HepG2 (cell line): ENCODE data around the gene ZSCAN31. TPM values are rescaled to one million over a fixed set of nuclear protein-coding genes. Genes with fewer than 3 reads are reported as not detected.

Experiments used
- CBFB ChIP-seq: sonication (generic); formaldehyde crosslinking; IDR thresholded peaks from 2 replicates; pipeline ENCODE4 v1.4.0; 2020; ENCODE audit warnings: missing genetic modification reagents
- EZH2 ChIP-seq: conservative IDR thresholded peaks from 2 replicates; pipeline ENCODE4 v1.6.1; 2012; ENCODE audit warnings: mild to moderate bottlenecking, low read depth, low read length, moderate library complexity
- FIP1L1 ChIP-seq: fragments of 200-400 bp; formaldehyde crosslinking; IDR thresholded peaks from 2 replicates; pipeline ENCODE4 v1.6.1; 2018; ENCODE audit warnings: low read depth, mild to moderate bottlenecking, low read length, moderate library complexity, borderline replicate concordance; ENCODE audit not compliant: insufficient read depth
- GTF2F1 ChIP-seq: fragments of 150-350 bp; IDR thresholded peaks from 2 replicates; pipeline ENCODE4 v1.6.1; 2014; ENCODE audit warnings: low read length
- SIN3B ChIP-seq: fragments of 150-350 bp; IDR thresholded peaks from 2 replicates; pipeline ENCODE4 v1.6.1; 2014; ENCODE audit warnings: low read length
- SP140L ChIP-seq: sonication (generic); formaldehyde crosslinking; IDR thresholded peaks from 2 replicates; pipeline ENCODE4 v1.4.0; 2020; ENCODE audit warnings: missing genetic modification reagents, borderline replicate concordance
- TBX2 ChIP-seq: sonication (generic); formaldehyde crosslinking; IDR thresholded peaks from 2 replicates; pipeline ENCODE4 v1.5.0; 2020; ENCODE audit warnings: missing genetic modification reagents, mild to moderate bottlenecking, borderline replicate concordance
- ZNF350 ChIP-seq: sonication (generic); formaldehyde crosslinking; IDR thresholded peaks from 2 replicates; pipeline ENCODE4 v1.4.0; 2020; ENCODE audit warnings: mild to moderate bottlenecking, low read depth, missing genetic modification reagents, borderline replicate concordance
- ZNF556 ChIP-seq: sonication (generic); formaldehyde crosslinking; IDR thresholded peaks from 2 replicates; pipeline ENCODE4 v1.4.0; 2020; ENCODE audit warnings: mild to moderate bottlenecking, missing genetic modification reagents, borderline replicate concordance
- ZNF672 ChIP-seq: sonication (generic); formaldehyde crosslinking; IDR thresholded peaks from 2 replicates; pipeline ENCODE4 v1.8.1; 2022; ENCODE audit warnings: missing genetic modification reagents
- ZNF749 ChIP-seq: sonication (generic); formaldehyde crosslinking; IDR thresholded peaks from 2 replicates; pipeline ENCODE4 v1.8.0; 2022; ENCODE audit warnings: mild to moderate bottlenecking, missing genetic modification reagents, moderate library complexity, borderline replicate concordance
- ZNF780A ChIP-seq: sonication (generic); formaldehyde crosslinking; IDR thresholded peaks from 2 replicates; pipeline ENCODE4 v1.8.0; 2022; ENCODE audit warnings: mild to moderate bottlenecking, missing genetic modification reagents, moderate library complexity
- ZNF788 ChIP-seq: sonication (generic); formaldehyde crosslinking; IDR thresholded peaks from 2 replicates; pipeline ENCODE4 v1.5.0; 2020; ENCODE audit warnings: mild to moderate bottlenecking, missing genetic modification reagents, borderline replicate concordance
- ZNF891 ChIP-seq: sonication (generic); formaldehyde crosslinking; IDR thresholded peaks from 2 replicates; pipeline ENCODE4 v1.5.0; 2020; ENCODE audit warnings: mild to moderate bottlenecking, missing genetic modification reagents
- polyA plus RNA-seq, 8 experiments: library from polyadenylated mRNA; depleted of rRNA in 3 of 8; stranded (reverse) in 7 of 8; unstranded in 1 of 8; fragments of >200 nt; fragmentation: Illumina TruSeq in 4 of 8; extraction: Trizol in 4 of 8; gene quantifications; 2 replicates each; pipeline versions ENCODE4 v1.2.1 to v1.2.3, GENCODE V29; 2011 to 2016; ENCODE audit warnings: low read depth in 4 of 8, missing spikeins in 1 of 8, mixed read lengths in 1 of 8; ENCODE audit not compliant: insufficient read depth in 1 of 8
- total RNA-seq, 5 experiments: library from RNA; depleted of rRNA; stranded (reverse); fragments of >200 nt; fragmentation: Illumina TruSeq; extraction: Trizol; gene quantifications; 2 replicates each; pipeline ENCODE4 v1.2.3, GENCODE V29; 2016; ENCODE audit warnings: low read depth in 1 of 5
- TF ChIP-seq, protein P1 (sequence below): sonication (generic); formaldehyde crosslinking; IDR thresholded peaks from 2 replicates; pipeline ENCODE4 v1.4.0; 2020; ENCODE audit warnings: mild to moderate bottlenecking, missing genetic modification reagents
- TF ChIP-seq, protein P2 (sequence below): sonication (generic); formaldehyde crosslinking; IDR thresholded peaks from 2 replicates; pipeline ENCODE4 v1.8.0; 2023; ENCODE audit warnings: mild to moderate bottlenecking, missing genetic modification reagents
- TF ChIP-seq, protein P3 (sequence below): sonication (generic); formaldehyde crosslinking; IDR thresholded peaks from 2 replicates; pipeline ENCODE4 v1.4.0; 2020; ENCODE audit warnings: mild to moderate bottlenecking, missing genetic modification reagents
- TF ChIP-seq, protein P4 (sequence below): sonication (generic); formaldehyde crosslinking; IDR thresholded peaks from 2 replicates; pipeline ENCODE4 v1.8.1; 2023; ENCODE audit warnings: missing genetic modification reagents, mild to moderate bottlenecking, borderline replicate concordance
- TF ChIP-seq, protein P5 (sequence below): sonication (generic); formaldehyde crosslinking; IDR thresholded peaks from 2 replicates; pipeline ENCODE4 v1.4.0; 2020; ENCODE audit warnings: missing genetic modification reagents
- TF ChIP-seq, protein P6 (sequence below): sonication (generic); formaldehyde crosslinking; IDR thresholded peaks from 2 replicates; pipeline ENCODE4 v1.5.0; 2020; ENCODE audit warnings: missing genetic modification reagents, mild to moderate bottlenecking, borderline replicate concordance

The ZSCAN31 gene
- total and polyA plus RNA-seq, 2 of the 13 experiments (the other 11 are each of a cell fraction or from before 2014, with no cell fraction given): 5.3 to 6.2 TPM

DNA sequence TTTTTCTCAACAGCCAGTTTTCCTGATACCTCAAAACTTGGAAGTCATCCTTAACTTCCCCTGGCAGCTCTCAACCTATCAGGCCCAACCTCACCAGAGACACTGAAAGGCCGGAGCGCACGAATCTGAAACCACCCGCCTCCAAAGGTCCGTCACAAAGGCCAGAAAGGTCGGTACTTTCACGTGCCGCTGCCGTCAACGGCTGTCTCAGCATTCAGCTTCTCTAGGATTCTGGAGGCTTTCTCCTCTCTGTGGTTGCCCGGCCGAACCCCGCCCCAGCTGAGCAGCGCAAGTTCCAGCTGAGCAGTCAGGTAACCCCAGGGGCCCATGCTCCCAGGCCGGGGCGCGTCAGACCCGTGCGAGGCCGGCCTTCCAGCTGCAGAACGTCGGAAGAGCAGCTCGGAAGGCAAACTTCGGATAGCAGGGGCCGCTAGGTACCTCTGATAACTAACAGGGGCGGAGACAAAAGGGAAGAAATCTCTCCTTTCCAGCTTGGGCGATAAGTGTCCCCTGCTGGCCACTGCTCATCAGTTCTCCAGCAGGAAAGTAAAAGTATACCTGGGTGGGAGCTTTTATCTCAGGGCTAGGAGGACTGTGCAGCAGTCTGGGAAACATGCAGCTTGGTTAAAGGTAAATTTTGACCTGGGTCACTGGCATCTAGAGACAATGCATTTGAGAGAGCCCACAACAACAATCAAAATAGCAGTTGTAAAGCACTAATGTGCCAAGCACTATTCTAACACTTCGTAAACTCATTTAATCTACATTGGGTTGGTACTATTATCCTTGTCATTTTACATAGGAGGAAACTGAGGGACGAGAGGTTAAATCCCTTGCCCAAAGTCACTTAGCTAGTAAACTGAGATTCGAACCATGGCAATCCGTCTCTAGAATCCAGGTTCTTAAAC is 47.5 kb upstream of the ZSCAN31 start (continued):
- peak; percentile 86; the same call in 1 of the 2 replicates for TF ChIP-seq ZNF788 (CRISPR knock-in tag)
- TF ChIP-seq ZNF350 (CRISPR knock-in tag): peak; percentile 96
- peak; percentile 42 for TF ChIP-seq CBFB (CRISPR knock-in tag)
- no peak for TF ChIP-seq EZH2
- TF ChIP-seq, protein P1, sequence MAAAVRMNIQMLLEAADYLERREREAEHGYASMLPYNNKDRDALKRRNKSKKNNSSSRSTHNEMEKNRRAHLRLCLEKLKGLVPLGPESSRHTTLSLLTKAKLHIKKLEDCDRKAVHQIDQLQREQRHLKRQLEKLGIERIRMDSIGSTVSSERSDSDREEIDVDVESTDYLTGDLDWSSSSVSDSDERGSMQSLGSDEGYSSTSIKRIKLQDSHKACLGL (CRISPR knock-in tag): peak; percentile 90
- 0 out of 2 replicates have a peak, but pooled peaks have one; percentile 32 for TF ChIP-seq GTF2F1
- peak; percentile 99 for TF ChIP-seq ZNF891 (CRISPR knock-in tag)
- TF ChIP-seq ZNF556 (CRISPR knock-in tag): peak; percentile 48; the same call in 1 of the 2 replicates
- TF ChIP-seq, protein P2, sequence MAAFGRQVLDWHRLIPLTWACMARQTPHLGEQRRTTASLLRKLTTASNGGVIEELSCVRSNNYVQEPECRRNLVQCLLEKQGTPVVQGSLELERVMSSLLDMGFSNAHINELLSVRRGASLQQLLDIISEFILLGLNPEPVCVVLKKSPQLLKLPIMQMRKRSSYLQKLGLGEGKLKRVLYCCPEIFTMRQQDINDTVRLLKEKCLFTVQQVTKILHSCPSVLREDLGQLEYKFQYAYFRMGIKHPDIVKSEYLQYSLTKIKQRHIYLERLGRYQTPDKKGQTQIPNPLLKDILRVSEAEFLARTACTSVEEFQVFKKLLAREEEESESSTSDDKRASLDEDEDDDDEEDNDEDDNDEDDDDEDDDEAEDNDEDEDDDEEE (CRISPR knock-in tag): peak; percentile 67
- TF ChIP-seq SIN3B: peak; percentile 78
- TF ChIP-seq TBX2: peak; percentile 93
- TF ChIP-seq SP140L (CRISPR knock-in tag): peak; percentile 74; the same call in 1 of the 2 replicates
- TF ChIP-seq, protein P3, sequence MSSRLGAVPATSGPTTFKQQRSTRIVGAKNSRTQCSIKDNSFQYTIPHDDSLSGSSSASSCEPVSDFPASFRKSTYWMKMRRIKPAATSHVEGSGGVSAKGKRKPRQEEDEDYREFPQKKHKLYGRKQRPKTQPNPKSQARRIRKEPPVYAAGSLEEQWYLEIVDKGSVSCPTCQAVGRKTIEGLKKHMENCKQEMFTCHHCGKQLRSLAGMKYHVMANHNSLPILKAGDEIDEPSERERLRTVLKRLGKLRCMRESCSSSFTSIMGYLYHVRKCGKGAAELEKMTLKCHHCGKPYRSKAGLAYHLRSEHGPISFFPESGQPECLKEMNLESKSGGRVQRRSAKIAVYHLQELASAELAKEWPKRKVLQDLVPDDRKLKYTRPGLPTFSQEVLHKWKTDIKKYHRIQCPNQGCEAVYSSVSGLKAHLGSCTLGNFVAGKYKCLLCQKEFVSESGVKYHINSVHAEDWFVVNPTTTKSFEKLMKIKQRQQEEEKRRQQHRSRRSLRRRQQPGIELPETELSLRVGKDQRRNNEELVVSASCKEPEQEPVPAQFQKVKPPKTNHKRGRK (CRISPR knock-in tag): peak; percentile 14; the same call in 1 of the 2 replicates
- TF ChIP-seq, protein P4, sequence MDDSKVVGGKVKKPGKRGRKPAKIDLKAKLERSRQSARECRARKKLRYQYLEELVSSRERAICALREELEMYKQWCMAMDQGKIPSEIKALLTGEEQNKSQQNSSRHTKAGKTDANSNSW (CRISPR knock-in tag): 0 out of 2 replicates have a peak, but pooled peaks have one; percentile 57
- TF ChIP-seq, protein P5, sequence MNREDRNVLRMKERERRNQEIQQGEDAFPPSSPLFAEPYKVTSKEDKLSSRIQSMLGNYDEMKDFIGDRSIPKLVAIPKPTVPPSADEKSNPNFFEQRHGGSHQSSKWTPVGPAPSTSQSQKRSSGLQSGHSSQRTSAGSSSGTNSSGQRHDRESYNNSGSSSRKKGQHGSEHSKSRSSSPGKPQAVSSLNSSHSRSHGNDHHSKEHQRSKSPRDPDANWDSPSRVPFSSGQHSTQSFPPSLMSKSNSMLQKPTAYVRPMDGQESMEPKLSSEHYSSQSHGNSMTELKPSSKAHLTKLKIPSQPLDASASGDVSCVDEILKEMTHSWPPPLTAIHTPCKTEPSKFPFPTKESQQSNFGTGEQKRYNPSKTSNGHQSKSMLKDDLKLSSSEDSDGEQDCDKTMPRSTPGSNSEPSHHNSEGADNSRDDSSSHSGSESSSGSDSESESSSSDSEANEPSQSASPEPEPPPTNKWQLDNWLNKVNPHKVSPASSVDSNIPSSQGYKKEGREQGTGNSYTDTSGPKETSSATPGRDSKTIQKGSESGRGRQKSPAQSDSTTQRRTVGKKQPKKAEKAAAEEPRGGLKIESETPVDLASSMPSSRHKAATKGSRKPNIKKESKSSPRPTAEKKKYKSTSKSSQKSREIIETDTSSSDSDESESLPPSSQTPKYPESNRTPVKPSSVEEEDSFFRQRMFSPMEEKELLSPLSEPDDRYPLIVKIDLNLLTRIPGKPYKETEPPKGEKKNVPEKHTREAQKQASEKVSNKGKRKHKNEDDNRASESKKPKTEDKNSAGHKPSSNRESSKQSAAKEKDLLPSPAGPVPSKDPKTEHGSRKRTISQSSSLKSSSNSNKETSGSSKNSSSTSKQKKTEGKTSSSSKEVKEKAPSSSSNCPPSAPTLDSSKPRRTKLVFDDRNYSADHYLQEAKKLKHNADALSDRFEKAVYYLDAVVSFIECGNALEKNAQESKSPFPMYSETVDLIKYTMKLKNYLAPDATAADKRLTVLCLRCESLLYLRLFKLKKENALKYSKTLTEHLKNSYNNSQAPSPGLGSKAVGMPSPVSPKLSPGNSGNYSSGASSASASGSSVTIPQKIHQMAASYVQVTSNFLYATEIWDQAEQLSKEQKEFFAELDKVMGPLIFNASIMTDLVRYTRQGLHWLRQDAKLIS (CRISPR knock-in tag): no peak
- TF ChIP-seq, protein P6, sequence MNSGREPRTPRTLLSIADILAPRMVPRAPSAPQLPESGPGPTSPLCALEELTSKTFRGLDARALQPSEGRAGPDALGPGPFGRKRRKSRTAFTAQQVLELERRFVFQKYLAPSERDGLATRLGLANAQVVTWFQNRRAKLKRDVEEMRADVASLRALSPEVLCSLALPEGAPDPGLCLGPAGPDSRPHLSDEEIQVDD: no peak
- TF ChIP-seq FIP1L1: 0 out of 2 replicates have a peak, but pooled peaks have one; percentile 81
- TF ChIP-seq ZNF780A (CRISPR knock-in tag): peak; percentile 29; the same call in 1 of the 2 replicates
- peak; percentile 94; the same call in 1 of the 2 replicates for TF ChIP-seq ZNF749 (CRISPR knock-in tag)
- TF ChIP-seq ZNF672 (CRISPR knock-in tag): no peak
